Epithelial cell of esophagus (primary cell): ENCODE results near the gene ANKMY1.
A peak's percentile ranks its signal among the peaks of the same experiment; 100 is the strongest.

Experiments
- DNase-seq: peaks from one replicate; pipeline ENCODE4 v3.0.0; 2010; ENCODE audit warnings: low read depth
- H3K4me3 ChIP-seq: 2 replicates; pipeline ENCODE4 v1.5.1; 2011; ENCODE audit warnings: mild to moderate bottlenecking, low read length, control low read depth
- TF ChIP-seq, protein P1 (sequence below): IDR thresholded peaks from 2 replicates; pipeline ENCODE4 v1.5.1; 2011; ENCODE audit warnings: low read depth, mild to moderate bottlenecking, low read length, control low read depth, inconsistent platforms; ENCODE audit not compliant: insufficient read depth; ENCODE audit errors: missing control alignments

ANKMY1 gene

DNA sequence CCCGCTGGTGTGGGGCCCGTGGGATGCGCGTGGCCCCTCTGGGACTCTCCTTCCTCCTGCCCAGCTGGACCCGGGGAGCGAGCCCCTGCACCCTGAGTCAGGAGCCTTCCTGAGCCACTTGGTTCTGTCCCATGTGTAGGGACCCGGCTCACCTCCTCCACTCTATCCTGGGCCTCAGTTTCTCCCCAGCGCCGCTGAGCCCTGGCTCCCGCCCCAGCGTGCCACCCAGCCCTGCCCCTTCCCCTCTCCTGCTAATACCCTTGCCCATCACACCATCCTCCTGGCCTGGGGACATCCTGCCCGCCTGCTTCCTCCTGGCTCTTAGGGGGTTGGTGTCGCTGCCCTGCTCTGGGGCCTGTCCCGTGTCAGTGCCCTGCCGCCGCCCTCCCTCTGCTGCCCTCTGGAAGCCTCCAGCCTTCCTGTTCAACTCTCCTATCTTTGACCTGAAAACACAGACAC is 97.5 kb downstream of the ANKMY1 start:
- TF ChIP-seq, protein P1, sequence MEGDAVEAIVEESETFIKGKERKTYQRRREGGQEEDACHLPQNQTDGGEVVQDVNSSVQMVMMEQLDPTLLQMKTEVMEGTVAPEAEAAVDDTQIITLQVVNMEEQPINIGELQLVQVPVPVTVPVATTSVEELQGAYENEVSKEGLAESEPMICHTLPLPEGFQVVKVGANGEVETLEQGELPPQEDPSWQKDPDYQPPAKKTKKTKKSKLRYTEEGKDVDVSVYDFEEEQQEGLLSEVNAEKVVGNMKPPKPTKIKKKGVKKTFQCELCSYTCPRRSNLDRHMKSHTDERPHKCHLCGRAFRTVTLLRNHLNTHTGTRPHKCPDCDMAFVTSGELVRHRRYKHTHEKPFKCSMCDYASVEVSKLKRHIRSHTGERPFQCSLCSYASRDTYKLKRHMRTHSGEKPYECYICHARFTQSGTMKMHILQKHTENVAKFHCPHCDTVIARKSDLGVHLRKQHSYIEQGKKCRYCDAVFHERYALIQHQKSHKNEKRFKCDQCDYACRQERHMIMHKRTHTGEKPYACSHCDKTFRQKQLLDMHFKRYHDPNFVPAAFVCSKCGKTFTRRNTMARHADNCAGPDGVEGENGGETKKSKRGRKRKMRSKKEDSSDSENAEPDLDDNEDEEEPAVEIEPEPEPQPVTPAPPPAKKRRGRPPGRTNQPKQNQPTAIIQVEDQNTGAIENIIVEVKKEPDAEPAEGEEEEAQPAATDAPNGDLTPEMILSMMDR = no peak
- DNase-seq = no peak
- no peak overlapping the region for H3K4me3 ChIP-seq

DNA sequence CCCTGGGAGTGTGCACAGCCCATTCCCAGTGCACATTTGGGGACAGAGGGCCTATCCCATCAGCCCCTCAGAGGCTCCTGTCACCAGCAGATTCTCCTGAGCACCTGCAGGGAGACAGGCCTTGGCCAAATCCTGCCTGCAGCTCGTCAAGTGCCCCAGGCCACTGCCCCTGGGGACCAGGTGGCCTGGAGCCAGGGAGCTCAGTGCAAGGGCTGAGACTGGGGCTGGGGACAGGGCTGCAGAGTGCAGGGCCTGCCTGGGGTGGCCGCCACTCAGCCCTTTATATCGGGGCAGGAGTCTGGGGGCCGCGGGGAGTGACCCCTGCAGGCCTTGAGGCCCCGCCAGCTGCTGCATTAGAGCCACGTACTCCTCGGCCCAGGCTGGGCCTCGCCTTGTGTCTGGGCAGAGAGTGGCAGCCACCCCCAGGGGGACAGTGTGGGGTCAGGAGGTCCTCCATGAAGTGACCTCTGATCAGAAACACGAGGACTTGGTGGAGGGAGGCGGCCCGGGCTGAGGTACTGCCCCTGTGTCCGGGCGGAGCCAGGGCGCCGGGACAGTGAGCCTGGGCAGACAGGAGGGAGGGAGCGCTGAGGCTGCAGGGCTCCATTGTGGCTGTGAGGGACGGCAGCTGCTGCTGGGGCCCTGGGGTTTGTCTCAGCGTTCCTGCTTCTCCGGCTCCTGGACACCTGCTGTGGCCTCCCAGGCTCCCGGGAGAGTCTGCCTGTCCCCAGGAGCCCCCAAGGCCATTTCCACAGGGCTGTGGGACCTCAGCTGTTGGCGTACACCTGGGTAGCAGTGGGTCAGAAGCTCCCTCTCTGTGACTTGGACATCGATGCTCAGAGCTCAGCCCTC is 98.2 kb downstream of the ANKMY1 start:
- H3K4me3 ChIP-seq = no peak overlapping the region
- no peak for DNase-seq
- TF ChIP-seq, protein P1 = no peak

- TF ChIP-seq, protein P1 = no peak
- H3K4me3 ChIP-seq = no peak overlapping the region
- DNase-seq = no peak
These were observed 98.8 kb downstream of the ANKMY1 start for GRCh38 chr2:240458900-240459391.

DNA sequence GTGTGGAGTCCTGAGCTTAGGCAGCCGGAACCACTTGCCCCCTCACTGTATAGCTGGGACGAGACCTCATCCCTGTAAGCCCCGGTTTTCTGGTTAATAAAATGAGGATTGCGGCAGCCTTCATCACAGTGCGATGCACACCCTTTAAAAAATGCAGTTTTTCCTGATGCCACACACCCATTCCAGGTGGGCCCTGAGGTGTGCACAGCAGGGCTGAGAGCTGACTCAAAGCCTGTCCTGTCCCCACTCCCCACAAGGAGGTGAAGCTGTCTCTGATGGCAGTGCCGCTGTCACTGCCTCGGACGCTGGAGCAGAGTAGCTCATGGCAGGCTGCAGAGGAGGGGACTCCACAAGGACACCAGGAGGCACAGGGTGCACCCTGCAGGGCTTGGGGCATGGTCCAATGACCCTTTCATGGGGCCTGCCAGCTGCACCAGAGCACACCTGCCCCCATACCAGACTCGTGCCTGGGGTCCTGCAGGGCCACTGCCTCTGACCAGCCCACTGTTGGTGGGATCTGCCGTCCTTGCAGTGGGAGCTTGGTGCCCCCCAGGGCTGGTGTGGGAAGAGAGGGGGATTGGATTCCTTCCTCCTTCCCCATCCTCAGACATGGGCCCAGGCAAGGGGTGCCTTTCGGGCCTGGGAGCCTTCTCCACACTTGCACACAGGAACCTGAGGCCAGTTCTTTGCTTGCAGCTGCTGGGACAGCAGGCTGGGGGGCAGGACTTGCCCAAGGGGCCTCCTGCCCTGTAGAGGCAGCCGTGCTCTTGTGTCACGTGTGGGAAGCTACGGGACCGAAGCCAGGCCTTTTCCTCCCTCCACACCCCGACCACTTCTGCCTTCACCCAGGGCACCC is 99.5 kb downstream of the ANKMY1 start:
- H3K4me3 ChIP-seq = no peak overlapping the region
- TF ChIP-seq, protein P1 = no peak
- DNase-seq = peak; percentile 49

GRCh38 chr2:240457223-240458043 is 100.4 kb downstream of the ANKMY1 start:
- no peak for DNase-seq
- H3K4me3 ChIP-seq = no peak overlapping the region
- TF ChIP-seq, protein P1 = no peak
